ENCODE data around the gene MYRF. TPM values are rescaled to one million over a fixed set of nuclear protein-coding genes. Genes with fewer than 3 reads are reported as not detected.

The MYRF gene
- total and polyA plus RNA-seq, 2 donors (not counting 3 experiments of a cell fraction or from before 2014, with no cell fraction given): 0.82 to 0.98 TPM

DNA sequence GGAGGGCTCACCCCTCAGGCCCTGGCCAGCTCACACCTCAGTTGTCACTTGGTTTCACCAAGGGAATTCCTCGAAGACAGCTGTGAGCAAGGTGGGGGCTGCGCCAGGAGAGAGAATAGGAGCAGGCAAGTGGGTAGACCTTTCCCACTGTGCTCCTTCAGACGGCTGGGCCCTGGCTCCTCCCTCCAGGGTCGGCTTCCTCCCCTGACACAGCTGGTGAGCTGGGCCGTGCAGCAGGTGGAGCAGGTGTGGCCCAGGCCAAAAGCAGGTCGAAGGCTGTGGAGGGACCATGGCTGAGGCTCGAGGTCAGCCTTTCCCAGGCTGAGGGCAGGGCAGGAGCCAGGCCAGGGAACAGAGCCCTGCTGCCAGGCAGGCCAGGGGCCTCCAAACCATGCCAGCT, 12.5 kb upstream of the MYRF start:
- Histone ChIP-seq H3K9me1 (replicated peaks; ENCODE audit: control insufficient read depth, extremely low read depth, insufficient read depth, low read length) (no peaks in the 10 kb centered on the region), H3K9ac (replicated peaks; ENCODE audit: extremely low read depth, insufficient read depth, low read length) (no peak overlapping the region), H2AFZ (ENCODE audit: low read depth, low read length) (no peak overlapping the region), H3K4me3 (replicated peaks in 1 of 3; ENCODE audit: insufficient read depth in 1 of 3, low read depth in 1 of 3, low read length in 3 of 3) (no peak overlapping the region), H3K79me2 (ENCODE audit: control insufficient read depth, insufficient read depth, low read length) (no peaks in the 10 kb centered on the region), H4K20me1 (replicated peaks; ENCODE audit: control insufficient read depth, extremely low read depth, insufficient read depth, low read length) (no peaks in the 10 kb centered on the region), H3K27me3 (ENCODE audit: control insufficient read depth in 2 of 2, insufficient read depth in 2 of 2, low read length in 2 of 2) (no peaks in the 10 kb centered on the region), H3K9me3 (replicated peaks; ENCODE audit: control insufficient read depth, insufficient read depth, low read length) (no peaks in the 10 kb centered on the region), H3K27ac (ENCODE audit: insufficient read depth, low read depth, low read length) (no peak overlapping the region), H3K4me1 (ENCODE audit: control insufficient read depth, extremely low read depth, insufficient read depth, low read length) (no peaks in the 10 kb centered on the region), H3K4me2 (ENCODE audit: insufficient read depth, low read length) (no peak overlapping the region), H3K36me3 (ENCODE audit: control insufficient read depth in 2 of 2, extremely low read depth in 1 of 2, insufficient read depth in 2 of 2, low read length in 2 of 2) (no peaks in the 10 kb centered on the region)
- POLR2A ChIA-PET: no interaction called here
- DNase-seq (ENCODE audit: low read depth, low spot score) (no peak), FAIRE-seq (no peak)
- no peak for TF ChIP-seq EZH2 (IDR thresholded peaks at IDR 0.05; ENCODE audit: borderline replicate concordance, low read depth, low read length, severe bottlenecking)
- no peak for TF ChIP-seq MYC (IDR thresholded peaks at IDR 0.05; ENCODE audit: low read depth, low read length)
- TF ChIP-seq FOS (IDR thresholded peaks at IDR 0.05; ENCODE audit: borderline replicate concordance, insufficient read depth, low read length): no peak
- TF ChIP-seq, protein P1, sequence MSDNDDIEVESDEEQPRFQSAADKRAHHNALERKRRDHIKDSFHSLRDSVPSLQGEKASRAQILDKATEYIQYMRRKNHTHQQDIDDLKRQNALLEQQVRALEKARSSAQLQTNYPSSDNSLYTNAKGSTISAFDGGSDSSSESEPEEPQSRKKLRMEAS (IDR thresholded peaks at IDR 0.05; ENCODE audit: insufficient read depth, insufficient read length): no peak
- BruUV-seq (replicated peaks): no TSS peak
- intact Hi-C loops (cut with micrococcal nuclease): no loop called here
- dilution Hi-C loops (cut with MboI; ENCODE audit: extremely low pct_ligation_motif_present, low sequenced_read_pairs): no loop called here
- CTCF ChIA-PET: interaction anchor here (2.8 kb wide), 1 partner anchor 9 kb away, joined by 12 read pairs; no protein-coding TSS in a partner anchor

DNA sequence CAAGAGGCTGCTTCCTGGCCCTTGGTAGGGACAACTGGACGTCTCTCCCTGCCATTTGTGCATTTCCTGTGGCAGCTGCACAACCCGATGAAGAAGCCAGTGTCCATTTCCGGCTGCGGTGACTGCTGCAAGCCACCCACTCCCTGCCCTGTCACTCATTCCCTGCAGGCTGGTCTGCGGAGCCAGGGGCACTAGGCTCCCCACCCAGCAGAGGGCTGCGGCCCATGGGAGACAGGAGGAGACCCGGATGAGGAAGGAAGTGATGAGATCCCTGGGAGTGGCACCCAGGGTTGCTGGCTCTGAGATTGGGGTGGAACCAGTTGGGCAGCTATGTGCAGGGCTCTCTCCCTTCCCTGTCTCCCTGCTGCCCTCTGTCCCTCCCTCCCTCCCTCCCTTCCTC, 10.0 kb upstream of the MYRF start:
- DNase-seq (ENCODE audit: low read depth, low spot score) (no peak), FAIRE-seq (no peak)
- H4K20me1 ChIP-seq (replicated peaks; ENCODE audit: control insufficient read depth, extremely low read depth, insufficient read depth, low read length): no peaks in the 10 kb centered on the region
- H3K36me3 ChIP-seq (ENCODE audit: control insufficient read depth in 2 of 2, extremely low read depth in 1 of 2, insufficient read depth in 2 of 2, low read length in 2 of 2): no peaks in the 10 kb centered on the region
- intact Hi-C loops (cut with micrococcal nuclease) (no loop called here), dilution Hi-C loops (cut with MboI; ENCODE audit: extremely low pct_ligation_motif_present, low sequenced_read_pairs) (no loop called here)
- H3K27me3 ChIP-seq (ENCODE audit: control insufficient read depth in 2 of 2, insufficient read depth in 2 of 2, low read length in 2 of 2): no peaks in the 10 kb centered on the region
- no peak overlapping the region for H3K4me3 ChIP-seq (replicated peaks in 1 of 3; ENCODE audit: insufficient read depth in 1 of 3, low read depth in 1 of 3, low read length in 3 of 3)
- no peak overlapping the region for H3K9ac ChIP-seq (replicated peaks; ENCODE audit: extremely low read depth, insufficient read depth, low read length)
- H3K4me2 ChIP-seq (ENCODE audit: insufficient read depth, low read length): no peak overlapping the region
- H2AFZ ChIP-seq (ENCODE audit: low read depth, low read length): no peak overlapping the region
- no peaks in the 10 kb centered on the region for H3K79me2 ChIP-seq (ENCODE audit: control insufficient read depth, insufficient read depth, low read length)
- no peak overlapping the region for H3K27ac ChIP-seq (ENCODE audit: insufficient read depth, low read depth, low read length)
- ChIA-PET POLR2A (no interaction called here), CTCF (interaction anchor here (1.2 kb wide), 1 partner anchor 366 kb away, joined by 4 read pairs; no protein-coding TSS in a partner anchor)
- BruUV-seq (replicated peaks): no TSS peak
- no peak for TF ChIP-seq EZH2 (IDR thresholded peaks at IDR 0.05; ENCODE audit: borderline replicate concordance, low read depth, low read length, severe bottlenecking)
- no peaks in the 10 kb centered on the region for H3K9me3 ChIP-seq (replicated peaks; ENCODE audit: control insufficient read depth, insufficient read depth, low read length)
- no peaks in the 10 kb centered on the region for H3K4me1 ChIP-seq (ENCODE audit: control insufficient read depth, extremely low read depth, insufficient read depth, low read length)
- no peaks in the 10 kb centered on the region for H3K9me1 ChIP-seq (replicated peaks; ENCODE audit: control insufficient read depth, extremely low read depth, insufficient read depth, low read length)
